ENCODE measurements around the gene WDR43.

Gene WDR43

GRCh38 chr2:28909655-28910353, 15.3 kb downstream of the WDR43 start:
- no peak for TF ChIP-seq CTCF (IDR thresholded peaks at IDR 0.05; ENCODE audit: extremely low read depth, missing control alignments)
- DNase-seq (ENCODE audit: low spot score) = no peak

- DNase-seq (ENCODE audit: low spot score) = no peak
- TF ChIP-seq CTCF (IDR thresholded peaks at IDR 0.05; ENCODE audit: extremely low read depth, missing control alignments) = no peak
Observed at GRCh38 chr2:28915939-28916338, 21.5 kb downstream of the WDR43 start.

- DNase-seq (ENCODE audit: low spot score) = no peak
- TF ChIP-seq CTCF (IDR thresholded peaks at IDR 0.05; ENCODE audit: extremely low read depth, missing control alignments) = no peak
Observed at GRCh38 chr2:28926847-28927246, 32.4 kb downstream of the WDR43 start.

- no peak for DNase-seq (ENCODE audit: low spot score)
Observed at GRCh38 chr2:28927469-28927868, 33.0 kb downstream of the WDR43 start.

GRCh38 chr2:28927878-28928277, 33.4 kb downstream of the WDR43 start:
- DNase-seq (ENCODE audit: low spot score) = no peak
- no peak for TF ChIP-seq CTCF (IDR thresholded peaks at IDR 0.05; ENCODE audit: extremely low read depth, missing control alignments)

More at GRCh38 chr2:28927469-28927868, 33.0 kb downstream of the WDR43 start:
- no peak for TF ChIP-seq CTCF (IDR thresholded peaks at IDR 0.05; ENCODE audit: extremely low read depth, missing control alignments)

- no peak for TF ChIP-seq CTCF (IDR thresholded peaks at IDR 0.05; ENCODE audit: extremely low read depth, missing control alignments)
- DNase-seq (ENCODE audit: low spot score) = no peak
Observed at GRCh38 chr2:28929581-28929980, 35.1 kb downstream of the WDR43 start.

DNA sequence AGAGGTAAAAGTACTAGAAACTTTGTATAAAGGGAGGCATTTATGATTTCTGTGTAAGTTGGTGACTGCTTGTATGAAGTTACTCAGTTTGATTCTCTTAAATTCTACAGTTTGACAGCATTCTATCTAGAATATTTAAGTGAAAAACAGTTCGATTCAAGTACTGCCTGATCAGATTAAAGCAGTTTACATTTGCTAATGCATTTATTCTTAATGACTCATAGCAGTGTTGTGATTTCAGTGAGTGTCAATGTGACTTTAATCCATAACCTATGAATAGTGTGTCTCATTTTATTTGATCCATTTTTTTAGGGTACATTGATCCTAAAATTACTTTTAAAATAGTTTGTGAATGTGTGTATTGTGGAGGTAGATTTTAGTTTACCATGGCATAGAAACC, 35.7 kb downstream of the WDR43 start:
- no peak for DNase-seq (ENCODE audit: low spot score)
- TF ChIP-seq CTCF (IDR thresholded peaks at IDR 0.05; ENCODE audit: extremely low read depth, missing control alignments) = no peak
